SK-N-SH treated with all-trans-retinoic acid at 6 μM for 48 hours (cell line): ENCODE data around the gene SPAG9.

ENCODE experiments used
- ARNTL ChIP-seq: fragments of 450-650 bp; formaldehyde crosslinking; IDR thresholded peaks from 2 replicates; pipeline ENCODE4 v1.5.0; 2020; ENCODE audit warnings: low read depth, mild to moderate bottlenecking, moderate library complexity, borderline replicate concordance
- CSDC2 ChIP-seq: fragments of 250-450 bp; sonication (Bioruptor Pico); IDR thresholded peaks from 2 replicates; pipeline ENCODE4 v1.5.0; 2020; ENCODE audit warnings: mild to moderate bottlenecking, moderate library complexity
- ESRRG ChIP-seq: fragments of 250-450 bp; sonication (Bioruptor Pico); IDR thresholded peaks from 2 replicates; pipeline ENCODE4 v1.6.1; 2021; ENCODE audit warnings: mild to moderate bottlenecking
- PATZ1 ChIP-seq: fragments of 250-450 bp; sonication (Bioruptor Pico); IDR thresholded peaks from 2 replicates; pipeline ENCODE4 v1.8.0; 2020; ENCODE audit warnings: mild to moderate bottlenecking, moderate library complexity, borderline replicate concordance
- ZFP30 ChIP-seq: fragments of 450-650 bp; formaldehyde crosslinking; IDR thresholded peaks from 2 replicates; pipeline ENCODE4 v1.5.0; 2022; ENCODE audit warnings: mild to moderate bottlenecking, moderate library complexity
- TF ChIP-seq, protein P1 (sequence below): fragments of 250-450 bp; sonication (Bioruptor Pico); IDR thresholded peaks from 2 replicates; pipeline ENCODE4 v1.8.0; 2021; ENCODE audit warnings: low read depth, mild to moderate bottlenecking, moderate library complexity, borderline replicate concordance

GRCh38 chr17:51088287-51088686 is 32.4 kb downstream of the SPAG9 start:
- TF ChIP-seq ZFP30 (CRISPR knock-in tag) (no peak), PATZ1 (no peak), ARNTL (no peak), ESRRG (no peak), CSDC2 (no peak)
- TF ChIP-seq, protein P1, sequence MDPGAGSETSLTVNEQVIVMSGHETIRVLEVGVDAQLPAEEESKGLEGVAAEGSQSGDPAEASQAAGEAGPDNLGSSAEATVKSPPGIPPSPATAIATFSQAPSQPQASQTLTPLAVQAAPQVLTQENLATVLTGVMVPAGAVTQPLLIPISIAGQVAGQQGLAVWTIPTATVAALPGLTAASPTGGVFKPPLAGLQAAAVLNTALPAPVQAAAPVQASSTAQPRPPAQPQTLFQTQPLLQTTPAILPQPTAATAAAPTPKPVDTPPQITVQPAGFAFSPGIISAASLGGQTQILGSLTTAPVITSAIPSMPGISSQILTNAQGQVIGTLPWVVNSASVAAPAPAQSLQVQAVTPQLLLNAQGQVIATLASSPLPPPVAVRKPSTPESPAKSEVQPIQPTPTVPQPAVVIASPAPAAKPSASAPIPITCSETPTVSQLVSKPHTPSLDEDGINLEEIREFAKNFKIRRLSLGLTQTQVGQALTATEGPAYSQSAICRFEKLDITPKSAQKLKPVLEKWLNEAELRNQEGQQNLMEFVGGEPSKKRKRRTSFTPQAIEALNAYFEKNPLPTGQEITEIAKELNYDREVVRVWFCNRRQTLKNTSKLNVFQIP (CRISPR knock-in tag): no peak
